Fibroblast of skin of left quadriceps (primary cell): Measurements from ENCODE around the gene SCIMP.
"Not testable (repeated sequence)": the region's sequence is repeated elsewhere in the genome, so short reads cannot be mapped to it uniquely, and the experiment has no call there.

Experiments
- DNase-seq, 2 experiments: peaks; one replicate each; pipeline ENCODE4 v3.0.0-alpha.2; 2013; ENCODE audit warnings: low read depth in 2 of 2

Gene SCIMP

GRCh38 chr17:5237541-5238016 is 2.9 kb upstream of the SCIMP start:
- no peak for DNase-seq

GRCh38 chr17:5236938-5237540 is 2.4 kb upstream of the SCIMP start:
- DNase-seq = no peak

- not testable (repeated sequence) for DNase-seq
Measured at GRCh38 chr17:5233492-5233891, 1.2 kb downstream of the SCIMP start.

- DNase-seq = no peak
Measured at GRCh38 chr17:5226940-5227878, 7.5 kb downstream of the SCIMP start.

GRCh38 chr17:5225668-5226457 is 8.8 kb downstream of the SCIMP start:
- DNase-seq = no peak

- not testable (repeated sequence) for DNase-seq
Measured at GRCh38 chr17:5221912-5222311, 12.7 kb downstream of the SCIMP start.

- no peak for DNase-seq
Measured at GRCh38 chr17:5220074-5220473, 14.6 kb downstream of the SCIMP start.

GRCh38 chr17:5219536-5219935 is 15.1 kb downstream of the SCIMP start:
- no peak for DNase-seq

GRCh38 chr17:5217562-5217961 is 17.1 kb downstream of the SCIMP start:
- DNase-seq = not testable (repeated sequence)

- DNase-seq = no peak
Measured at GRCh38 chr17:5211458-5211857, 23.2 kb downstream of the SCIMP start.

- DNase-seq = no peak
Measured at GRCh38 chr17:5210614-5211252, 23.9 kb downstream of the SCIMP start.

- no peak for DNase-seq
Measured at GRCh38 chr17:5210091-5210490, 24.6 kb downstream of the SCIMP start.

- no peak for DNase-seq
Measured at GRCh38 chr17:5209396-5209795, 25.3 kb downstream of the SCIMP start.

GRCh38 chr17:5203908-5204294 is 30.8 kb downstream of the SCIMP start:
- no peak for DNase-seq

- no peak for DNase-seq
Measured at GRCh38 chr17:5203178-5203907, 31.3 kb downstream of the SCIMP start.

- no peak for DNase-seq
Measured at GRCh38 chr17:5201011-5201410, 33.6 kb downstream of the SCIMP start.

- no peak for DNase-seq
Measured at GRCh38 chr17:5200360-5200759, 34.3 kb downstream of the SCIMP start.

- no peak for DNase-seq
Measured at GRCh38 chr17:5198472-5198871, 36.2 kb downstream of the SCIMP start.

GRCh38 chr17:5194346-5194745 is 40.3 kb downstream of the SCIMP start:
- peak; percentile 32 to 33 for DNase-seq

- DNase-seq = peak; percentile 90 to 92
Measured at GRCh38 chr17:5191541-5192417, 42.9 kb downstream of the SCIMP start, which contains the start of gene ZNF594. Gene ZNF594 (minus strand): TSS chr17:5191868. CDS start chr17:5184256, 7,612 bp downstream.
